HG02943 (cell line): ENCODE data around the gene MAGI3.
"Not testable (repeated sequence)": the region's sequence is repeated elsewhere in the genome, so short reads cannot be mapped to it uniquely, and the experiment has no call there.

Experiments used
- ATAC-seq: cut with Tn5 transposase; IDR thresholded peaks from one replicate; pipeline ENCODE4 v1.9.1; 2021; ENCODE audit warnings: mild to moderate bottlenecking, low read depth, moderate library complexity; ENCODE audit not compliant: unreplicated experiment

The MAGI3 gene

GRCh38 chr1:113508364-113509164, 118.2 kb downstream of the MAGI3 start:
- no peak for ATAC-seq

- ATAC-seq: not testable (repeated sequence)
Measured at GRCh38 chr1:113509766-113510165, 119.5 kb downstream of the MAGI3 start.

GRCh38 chr1:113511269-113511668, 121.0 kb downstream of the MAGI3 start:
- ATAC-seq: no peak

GRCh38 chr1:113515498-113515897, 125.2 kb downstream of the MAGI3 start:
- ATAC-seq: no peak

- ATAC-seq: no peak
Measured at GRCh38 chr1:113517346-113517745, 127.0 kb downstream of the MAGI3 start.

- no peak for ATAC-seq
Measured at GRCh38 chr1:113517983-113518382, 127.7 kb downstream of the MAGI3 start.

- no peak for ATAC-seq
Measured at GRCh38 chr1:113519556-113519955, 129.2 kb downstream of the MAGI3 start.

GRCh38 chr1:113530021-113530420, 139.7 kb downstream of the MAGI3 start:
- no peak for ATAC-seq

GRCh38 chr1:113531321-113531720, 141.0 kb downstream of the MAGI3 start:
- no peak for ATAC-seq

GRCh38 chr1:113533061-113533460, 142.7 kb downstream of the MAGI3 start:
- no peak for ATAC-seq

- no peak for ATAC-seq
Measured at GRCh38 chr1:113534130-113534817, 144.0 kb downstream of the MAGI3 start.

GRCh38 chr1:113534875-113535274, 144.6 kb downstream of the MAGI3 start:
- no peak for ATAC-seq

GRCh38 chr1:113536182-113536780, 146.0 kb downstream of the MAGI3 start:
- no peak for ATAC-seq

- no peak for ATAC-seq
Measured at GRCh38 chr1:113538225-113538624, 147.9 kb downstream of the MAGI3 start.

- ATAC-seq: no peak
Measured at GRCh38 chr1:113540335-113540734, 150.0 kb downstream of the MAGI3 start.

GRCh38 chr1:113541106-113541505, 150.8 kb downstream of the MAGI3 start:
- no peak for ATAC-seq

GRCh38 chr1:113542221-113542701, 151.9 kb downstream of the MAGI3 start:
- no peak for ATAC-seq

GRCh38 chr1:113543110-113543509, 152.8 kb downstream of the MAGI3 start:
- no peak for ATAC-seq

GRCh38 chr1:113545210-113545609, 154.9 kb downstream of the MAGI3 start:
- no peak for ATAC-seq

GRCh38 chr1:113545626-113546025, 155.3 kb downstream of the MAGI3 start:
- no peak for ATAC-seq

- no peak for ATAC-seq
Measured at GRCh38 chr1:113551728-113552127, 161.4 kb downstream of the MAGI3 start.
